COR-L47 (cell line): ENCODE data around the gene CCDC33.

Source experiments
- DNase-seq: peaks from one replicate; lab custom pipeline; 2025; lab: John Stamatoyannopoulos, UW

CCDC33 gene

GRCh38 chr15:74229686-74230085 lies 6.4 kb upstream of the CCDC33 start:
- no peak for DNase-seq

GRCh38 chr15:74231475-74231874 lies 4.7 kb upstream of the CCDC33 start:
- no peak for DNase-seq

DNA sequence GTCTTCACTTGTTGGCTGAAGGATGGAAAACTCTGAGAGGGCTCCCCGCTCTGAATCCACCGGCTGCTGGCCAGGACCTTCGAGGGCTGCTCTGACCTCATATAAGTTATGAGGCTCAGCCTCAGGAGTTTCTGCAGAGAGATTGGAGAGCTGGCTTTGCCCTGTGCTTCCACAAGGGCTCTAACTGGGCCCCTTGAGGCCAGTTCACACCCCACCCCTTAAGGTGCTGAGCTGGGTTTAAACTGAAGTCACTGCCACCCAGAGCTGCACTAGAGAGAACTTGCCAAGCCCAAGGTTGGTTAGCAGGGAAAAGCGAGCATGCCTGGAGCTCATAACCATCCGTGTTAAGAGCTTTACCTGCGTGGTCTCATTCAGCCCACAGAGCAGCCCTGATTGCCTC lies 2.8 kb upstream of the CCDC33 start:
- no peak for DNase-seq

DNA sequence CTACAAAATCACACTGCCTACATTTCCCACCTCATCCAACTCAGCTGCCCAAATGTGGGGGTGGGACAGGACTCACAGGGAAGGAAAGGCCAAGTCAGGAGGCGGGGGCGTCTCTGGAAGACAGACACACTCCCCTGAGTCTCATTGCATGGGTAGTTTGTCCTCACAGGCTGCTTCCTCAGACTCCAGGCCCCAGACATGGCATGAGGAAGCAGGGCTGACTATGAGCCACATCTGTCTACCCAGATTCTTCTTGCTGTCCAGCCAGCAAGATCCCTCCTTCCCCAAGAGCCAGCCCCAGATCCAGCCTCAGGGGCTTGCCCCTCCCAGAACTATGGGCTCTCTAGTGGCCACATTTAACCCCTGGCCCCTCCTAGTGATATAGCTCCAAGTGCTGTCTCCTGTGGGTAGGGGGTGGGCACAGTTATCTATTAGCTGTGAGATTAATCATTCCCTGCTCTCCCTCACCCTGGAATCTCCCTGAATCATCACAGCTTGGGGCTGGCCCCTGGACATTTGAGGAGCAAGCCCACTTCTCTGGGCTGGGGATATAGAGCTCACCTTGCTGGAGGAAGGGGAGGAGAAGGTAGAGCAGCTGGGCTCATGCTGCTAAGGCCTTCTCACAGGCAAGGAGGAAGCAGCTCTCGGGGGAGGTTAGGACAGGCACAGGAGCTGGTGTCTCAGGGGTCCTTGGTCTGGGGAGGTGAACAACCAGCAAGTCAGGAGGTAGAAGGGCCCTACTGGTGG lies 2.1 kb upstream of the CCDC33 start:
- DNase-seq, result no peak

DNA sequence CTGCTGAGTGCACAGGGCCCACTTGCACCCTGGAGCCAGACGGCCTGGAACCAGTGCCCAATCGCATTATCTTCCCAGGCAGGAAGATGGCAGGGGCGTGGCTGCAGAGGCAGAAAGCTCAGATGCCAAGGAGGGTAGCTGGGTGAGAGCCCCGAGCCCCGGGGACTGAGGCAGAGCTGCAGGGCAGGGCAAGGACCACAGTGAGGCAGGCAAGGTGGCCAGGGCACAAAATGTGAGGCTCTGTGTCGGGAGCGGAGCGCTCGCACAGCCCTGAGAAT lies 1.6 kb upstream of the CCDC33 start:
- DNase-seq, result no peak

- DNase-seq, result no peak
Observed at GRCh38 chr15:74239051-74239705, 3.1 kb downstream of the CCDC33 start.

DNA sequence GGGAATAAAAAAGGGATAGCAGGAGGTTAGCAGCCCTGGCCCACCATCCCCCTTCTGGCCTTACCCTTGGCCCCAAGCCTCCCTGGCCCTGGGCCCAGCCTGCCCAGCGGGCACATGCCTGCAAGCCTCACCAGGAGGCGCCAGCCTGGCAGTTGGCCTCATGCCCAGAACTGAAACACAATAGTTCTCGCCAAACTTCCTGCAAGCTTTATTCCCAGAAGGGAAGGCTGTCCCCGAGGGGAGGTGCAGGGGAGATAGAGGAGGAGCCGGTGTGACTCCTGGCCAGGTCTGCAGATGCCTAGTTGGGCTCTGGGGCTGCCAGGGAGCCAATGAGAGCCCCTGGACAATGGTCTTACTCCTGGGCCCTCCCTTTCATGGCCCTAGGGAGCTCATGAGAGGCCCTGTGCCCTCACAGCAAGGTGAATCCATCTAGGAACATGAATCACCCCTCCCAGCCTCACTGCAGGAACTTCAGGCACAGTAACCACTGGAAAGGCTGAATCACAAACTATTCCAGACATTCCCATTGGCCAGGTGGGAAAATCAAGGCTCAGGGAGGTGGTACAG lies 4.0 kb downstream of the CCDC33 start:
- peak; percentile 98 for DNase-seq

DNA sequence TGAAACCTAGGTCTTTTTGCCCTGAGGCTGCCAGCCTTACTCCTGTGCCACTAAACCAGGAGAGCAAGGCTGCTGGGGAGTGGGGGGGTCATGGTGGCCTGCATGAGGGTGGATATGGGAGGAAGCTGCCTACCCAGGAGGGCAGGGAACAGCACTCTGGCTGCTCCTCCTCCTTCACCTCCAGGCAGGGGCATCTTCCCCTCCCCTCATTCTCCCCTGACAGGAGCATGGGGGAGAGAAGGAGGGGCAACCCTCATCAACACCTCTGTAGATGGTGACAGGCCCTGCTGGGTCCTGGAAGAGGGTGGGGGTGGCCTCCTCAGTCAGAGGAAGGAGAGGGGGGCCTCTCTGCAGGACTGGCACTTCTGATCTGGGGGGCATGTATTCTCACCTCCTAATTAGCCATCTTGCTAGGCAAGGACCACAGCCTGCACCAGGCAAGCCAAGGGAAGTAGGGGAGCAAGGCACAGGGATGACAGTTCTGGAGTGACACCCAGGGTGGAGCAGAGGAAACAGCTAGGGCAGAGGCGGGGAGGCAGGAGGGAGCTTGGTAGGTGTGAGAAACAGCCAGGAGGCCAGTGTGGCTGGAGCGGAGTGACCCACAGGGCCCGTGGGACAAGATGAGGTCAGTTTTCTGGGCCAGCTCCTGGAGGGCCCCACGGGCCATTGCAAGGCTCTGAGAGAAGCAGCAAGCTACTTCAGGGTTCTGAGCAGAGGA lies 4.9 kb downstream of the CCDC33 start:
- peak; percentile 35 for DNase-seq

DNA sequence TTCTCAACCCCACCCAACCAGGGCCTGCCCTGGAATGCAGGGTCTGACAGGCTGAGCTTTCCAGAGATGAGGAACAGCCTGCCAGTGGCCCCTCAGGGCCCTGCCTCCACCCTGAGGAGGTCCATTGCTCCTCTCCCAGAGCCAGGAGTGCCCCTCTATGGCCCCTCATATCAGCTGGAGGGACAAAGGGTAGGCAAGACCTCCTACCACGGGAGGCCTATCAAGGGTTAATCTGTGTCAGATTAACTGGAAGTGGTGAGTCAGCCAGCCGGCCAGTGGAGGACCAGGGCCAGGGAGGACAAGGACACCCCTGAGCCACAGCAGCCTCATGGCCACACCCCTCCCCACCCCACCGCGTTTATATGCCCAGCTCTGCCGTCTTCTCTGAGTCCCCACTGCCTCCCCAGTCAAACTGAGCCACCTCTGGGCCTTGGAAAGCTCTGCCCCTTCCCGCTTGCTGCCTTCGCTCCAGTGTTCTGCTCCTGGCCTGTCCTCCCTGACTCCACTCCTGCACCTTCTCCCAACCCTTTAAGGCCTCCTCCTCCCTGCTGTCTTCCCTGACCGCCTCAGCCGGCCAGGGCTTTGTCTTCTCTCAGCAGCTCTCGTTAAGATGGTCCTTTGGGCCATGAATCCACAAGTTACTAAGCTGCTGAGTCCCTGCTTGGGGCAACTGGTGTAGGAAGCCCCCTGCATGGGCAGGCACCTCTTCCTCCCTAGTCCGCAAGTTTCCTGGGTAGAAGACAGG lies 6.5 kb downstream of the CCDC33 start:
- DNase-seq, result no peak

GRCh38 chr15:74243431-74243830 lies 7.3 kb downstream of the CCDC33 start:
- DNase-seq, result no peak

- DNase-seq, result no peak
Observed at GRCh38 chr15:74244822-74245341, 8.8 kb downstream of the CCDC33 start.

DNA sequence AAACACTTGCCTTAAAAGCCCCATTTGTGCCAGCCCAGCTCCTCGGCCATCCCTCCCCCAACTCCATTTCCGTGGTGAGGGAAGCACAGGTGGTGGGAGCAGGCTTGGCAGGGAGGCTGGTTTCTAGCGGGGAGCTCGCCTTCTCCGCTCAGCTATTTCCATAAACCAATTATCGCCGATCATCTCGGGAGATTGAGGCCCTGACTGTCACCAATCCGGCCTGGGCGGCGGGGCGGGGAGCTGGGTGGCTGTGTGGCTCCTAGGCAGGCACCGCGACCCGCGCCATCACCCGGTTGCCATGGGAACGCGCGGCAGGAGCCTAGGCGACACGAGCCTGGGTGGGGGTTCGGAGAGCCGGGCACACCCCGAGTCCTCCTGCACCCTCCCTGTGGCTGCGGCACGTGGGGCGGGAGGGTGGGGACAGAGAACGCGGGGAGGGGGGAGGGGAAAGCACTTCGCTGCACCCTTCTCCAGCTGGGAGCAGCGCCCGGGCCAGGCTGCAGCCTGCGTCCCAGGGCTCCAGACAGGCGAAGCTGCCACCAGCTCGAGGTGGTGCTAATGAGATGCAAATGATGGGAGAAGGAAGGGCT lies 9.3 kb downstream of the CCDC33 start:
- peak; percentile 98 for DNase-seq

DNA sequence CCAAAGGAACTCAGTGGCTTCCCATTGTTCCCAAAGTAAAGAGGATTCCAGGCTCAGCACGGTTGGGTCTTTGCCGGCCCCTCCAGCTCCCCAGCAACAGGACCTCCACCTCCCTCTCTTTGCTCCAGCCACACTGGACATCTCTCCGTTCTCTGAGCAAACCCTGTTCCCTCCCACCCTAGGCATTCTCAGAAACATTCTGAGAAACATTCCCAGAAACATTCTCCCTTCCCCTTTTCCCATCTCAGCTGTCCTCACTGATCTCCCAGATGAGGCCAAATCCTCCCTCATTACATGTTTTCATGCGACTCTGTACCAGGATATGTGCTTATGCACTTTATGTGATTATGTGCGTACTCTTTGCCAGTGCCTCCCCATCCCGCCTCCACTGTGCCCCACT lies 14.1 kb downstream of the CCDC33 start:
- DNase-seq, result no peak

- no peak for DNase-seq
Observed at GRCh38 chr15:74251131-74251811, 15.1 kb downstream of the CCDC33 start.

DNA sequence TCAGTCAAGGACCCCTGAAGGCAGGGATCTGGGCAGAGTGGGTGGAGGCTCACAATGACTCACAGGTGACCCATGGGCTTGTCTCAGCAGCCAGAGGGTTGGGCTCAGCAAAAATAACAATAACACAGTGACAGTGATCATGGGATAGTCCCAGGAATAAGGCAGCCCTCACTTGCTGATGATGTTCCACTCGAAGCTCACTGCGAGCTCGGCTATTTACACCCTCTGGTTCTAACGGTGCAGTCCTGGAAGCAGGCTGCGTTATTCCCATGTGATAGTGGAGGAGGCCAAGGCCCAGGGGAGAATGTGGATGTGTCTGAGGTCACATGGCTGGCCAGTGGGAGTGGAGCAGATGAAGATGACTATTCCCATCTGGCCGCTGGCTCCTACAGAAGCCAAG lies 16.2 kb downstream of the CCDC33 start:
- no peak for DNase-seq

GRCh38 chr15:74252721-74253120 lies 16.6 kb downstream of the CCDC33 start:
- DNase-seq, result no peak

- no peak for DNase-seq
Observed at GRCh38 chr15:74253211-74253921, 17.2 kb downstream of the CCDC33 start.

GRCh38 chr15:74257105-74257504 lies 21.0 kb downstream of the CCDC33 start:
- no peak for DNase-seq

- no peak for DNase-seq
Observed at GRCh38 chr15:74257623-74258022, 21.5 kb downstream of the CCDC33 start.
